IPS-NIHi11 (cell line): ENCODE measurements around the gene SNRK.

ENCODE experiments used
- DNase-seq: peaks from one replicate; pipeline ENCODE4 v3.0.0; 2012; ENCODE audit warnings: mixed read lengths, low spot score

SNRK gene

DNA sequence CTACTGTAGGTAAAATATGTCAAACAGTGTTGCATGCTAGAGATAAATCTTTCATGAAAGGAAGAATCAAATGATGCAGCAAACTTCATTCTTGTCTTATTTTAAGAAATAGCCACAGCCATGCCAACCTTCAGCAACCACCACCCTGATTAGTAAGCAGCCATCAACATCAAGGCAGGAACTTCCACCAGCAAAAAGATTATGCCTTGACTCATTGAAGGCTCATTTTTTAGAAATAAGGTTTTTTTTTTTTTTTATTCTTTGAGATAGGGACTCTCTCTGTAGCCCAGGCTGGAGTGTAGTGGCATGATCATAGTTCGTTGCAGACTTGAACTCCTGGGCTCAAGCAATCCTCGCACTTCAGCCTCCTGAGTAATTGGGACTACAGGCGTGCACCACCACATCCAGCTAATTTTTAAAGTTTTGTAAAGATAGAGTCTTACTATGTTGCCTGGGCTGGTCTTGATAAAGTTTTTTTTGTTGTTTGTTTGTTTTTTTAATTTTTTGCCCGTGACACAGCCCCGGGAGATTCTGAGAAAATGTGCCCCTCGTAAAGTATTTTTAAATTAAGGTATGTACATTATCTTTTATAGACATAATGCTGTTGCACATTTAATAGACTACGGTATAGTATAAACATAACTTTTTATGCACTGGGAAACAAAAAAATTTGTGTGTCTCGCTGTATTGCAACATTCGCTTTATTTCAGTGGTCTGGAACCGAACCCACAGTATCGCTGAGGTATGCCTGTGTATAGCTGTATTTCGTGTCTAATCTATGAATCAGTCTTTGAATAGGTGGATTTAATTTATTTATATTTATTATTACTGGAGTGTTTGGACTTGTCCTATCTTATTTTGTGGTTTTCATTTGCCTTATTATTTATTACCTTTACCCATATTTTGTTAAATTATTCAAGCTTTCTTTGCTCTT, 23.3 kb downstream of the SNRK start:
- DNase-seq = no peak

DNA sequence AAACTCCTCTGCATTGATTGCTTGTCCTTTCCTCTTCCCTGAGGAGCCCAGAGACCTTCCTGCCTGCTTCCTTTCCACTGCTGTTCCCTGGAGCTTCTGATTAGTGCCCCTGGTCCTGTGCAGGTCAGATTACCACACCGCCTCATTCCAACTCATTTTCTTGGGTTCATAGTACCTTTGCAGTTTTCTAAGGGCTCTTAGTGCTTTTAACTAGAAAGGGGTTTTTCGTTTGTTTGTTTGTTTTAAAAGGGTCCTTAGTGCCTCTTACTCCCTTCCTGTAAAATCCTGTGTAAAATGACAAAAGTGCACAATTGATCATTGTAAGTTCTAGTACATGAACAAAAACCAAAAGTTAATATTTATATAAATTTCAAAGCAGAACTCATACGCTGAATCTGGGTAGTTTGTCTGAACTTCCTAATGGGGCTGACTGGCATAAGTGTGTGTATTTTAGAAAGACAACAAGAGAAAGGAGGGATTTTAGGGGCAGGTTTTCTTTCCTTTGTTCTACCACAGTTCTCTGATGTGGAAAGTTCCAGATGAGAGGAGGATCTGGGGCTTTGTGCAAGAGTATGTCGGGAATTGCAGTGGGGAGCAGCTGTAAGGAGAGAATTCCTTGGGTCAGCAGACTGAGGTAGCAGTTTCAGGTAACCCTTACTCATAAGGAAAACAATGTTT, 30.6 kb downstream of the SNRK start:
- DNase-seq = peak; percentile 23

DNA sequence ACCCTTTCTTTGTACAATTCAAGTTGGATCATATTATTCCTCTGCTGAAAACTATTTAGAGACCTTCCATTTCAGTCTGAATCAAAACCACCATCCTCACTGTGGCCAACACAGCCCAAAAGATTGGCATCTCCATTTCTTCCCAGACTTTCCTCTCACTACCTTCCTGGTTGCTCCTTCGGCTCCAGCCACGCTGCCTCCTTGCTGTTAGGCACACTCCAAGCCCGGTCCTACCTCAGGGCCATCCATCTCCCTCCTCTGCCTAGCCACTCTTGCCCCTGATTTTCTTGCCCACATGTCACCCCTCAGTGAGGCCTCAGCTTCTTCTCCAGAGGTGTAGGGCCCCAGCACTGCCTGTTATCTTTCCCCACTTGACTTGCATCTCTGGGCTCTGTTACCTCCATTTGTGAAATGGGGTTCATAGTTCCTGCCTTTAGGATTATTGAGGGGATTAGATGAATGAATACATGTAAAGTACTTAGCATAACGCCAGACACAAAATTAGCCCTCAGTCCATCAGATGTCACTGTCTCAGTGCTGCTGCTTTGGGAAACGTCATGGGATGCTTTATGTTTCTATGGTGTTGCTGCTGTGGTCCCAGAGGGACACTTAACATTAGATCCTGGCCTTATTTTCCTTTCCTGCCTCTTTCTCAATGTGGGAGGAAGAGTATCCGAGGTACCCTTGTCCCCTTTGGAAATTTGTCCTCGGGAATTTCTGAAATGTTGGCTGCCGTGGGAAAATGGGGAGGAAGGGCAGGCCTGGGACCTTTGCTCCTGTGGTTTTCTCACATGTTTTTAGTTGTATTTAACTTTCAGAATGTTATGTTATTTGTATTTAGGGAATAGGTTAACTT, 31.3 kb downstream of the SNRK start:
- no peak for DNase-seq

DNA sequence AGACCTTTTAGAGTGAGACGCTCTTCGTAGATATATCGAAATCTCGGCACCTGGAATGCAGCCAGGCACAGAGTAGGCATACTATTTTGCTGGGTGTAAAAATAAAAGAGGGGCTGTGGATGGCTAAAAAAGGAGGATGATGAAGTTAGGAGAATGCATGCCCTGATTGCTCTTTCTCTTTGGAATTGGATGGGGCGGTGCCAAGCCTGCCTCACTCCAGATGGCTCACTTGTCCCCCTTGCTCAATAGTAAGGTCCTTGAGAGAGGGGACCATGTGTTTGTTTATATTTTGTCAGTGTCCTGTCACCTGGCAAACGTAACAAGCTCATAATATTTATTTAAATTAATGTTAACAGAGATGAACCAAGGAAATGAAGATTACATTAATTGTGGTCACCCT, 33.0 kb downstream of the SNRK start:
- DNase-seq = no peak

DNA sequence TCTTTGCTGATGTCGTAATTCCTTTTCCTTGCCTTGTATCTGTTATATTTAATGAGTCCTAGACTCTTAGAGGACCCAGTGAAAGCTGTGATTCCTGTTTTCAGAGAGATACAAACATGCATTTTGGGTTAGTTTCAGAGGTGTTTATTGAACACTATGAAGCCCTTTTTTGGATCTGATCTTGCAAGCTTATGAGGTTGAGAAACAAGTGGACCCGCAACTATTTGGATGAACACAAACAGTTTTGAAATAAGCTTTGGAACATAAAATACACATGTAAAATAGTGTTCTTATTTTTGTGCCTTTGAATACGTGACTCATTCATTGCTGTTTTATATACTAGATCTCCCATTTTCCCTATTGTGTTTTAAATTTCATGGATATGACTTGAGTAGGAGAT, 33.5 kb downstream of the SNRK start:
- DNase-seq = no peak

DNA sequence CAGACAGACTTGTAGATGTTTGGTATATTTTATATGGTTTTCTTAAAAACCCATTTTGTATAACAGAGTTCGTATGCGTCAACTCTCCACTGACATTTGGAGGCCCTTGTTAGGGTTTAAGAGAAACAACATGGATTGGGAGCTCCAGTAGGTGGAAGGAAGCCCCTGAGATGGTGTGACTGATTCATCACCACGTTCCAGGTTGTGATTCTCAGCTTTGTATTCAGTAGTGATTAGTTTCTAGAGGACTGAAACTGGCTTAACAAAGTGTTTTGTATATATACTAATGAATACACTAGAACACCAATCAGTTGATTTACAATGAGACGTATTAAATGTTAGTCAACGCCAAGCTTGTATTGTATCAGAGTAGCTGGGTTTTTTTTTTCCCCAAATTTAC, 33.9 kb downstream of the SNRK start:
- no peak for DNase-seq

DNA sequence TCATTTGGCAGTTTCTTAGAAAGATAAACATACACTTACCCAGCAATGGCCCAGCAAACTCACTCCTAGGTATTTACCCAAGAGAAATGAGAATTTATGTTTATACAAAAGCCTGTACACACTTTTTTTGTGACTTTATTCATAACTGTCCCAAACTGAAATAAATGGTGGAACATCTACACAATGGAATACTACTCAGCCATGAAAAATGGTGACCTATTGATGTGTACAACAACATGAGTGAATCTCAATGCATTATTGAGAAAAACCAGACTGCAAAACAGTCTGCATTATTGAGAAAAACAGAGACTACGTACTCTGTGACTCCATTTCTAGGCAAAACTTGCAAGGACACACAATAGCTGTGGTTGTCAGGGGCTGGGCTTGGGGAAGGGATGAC, 37.2 kb downstream of the SNRK start:
- no peak for DNase-seq

DNA sequence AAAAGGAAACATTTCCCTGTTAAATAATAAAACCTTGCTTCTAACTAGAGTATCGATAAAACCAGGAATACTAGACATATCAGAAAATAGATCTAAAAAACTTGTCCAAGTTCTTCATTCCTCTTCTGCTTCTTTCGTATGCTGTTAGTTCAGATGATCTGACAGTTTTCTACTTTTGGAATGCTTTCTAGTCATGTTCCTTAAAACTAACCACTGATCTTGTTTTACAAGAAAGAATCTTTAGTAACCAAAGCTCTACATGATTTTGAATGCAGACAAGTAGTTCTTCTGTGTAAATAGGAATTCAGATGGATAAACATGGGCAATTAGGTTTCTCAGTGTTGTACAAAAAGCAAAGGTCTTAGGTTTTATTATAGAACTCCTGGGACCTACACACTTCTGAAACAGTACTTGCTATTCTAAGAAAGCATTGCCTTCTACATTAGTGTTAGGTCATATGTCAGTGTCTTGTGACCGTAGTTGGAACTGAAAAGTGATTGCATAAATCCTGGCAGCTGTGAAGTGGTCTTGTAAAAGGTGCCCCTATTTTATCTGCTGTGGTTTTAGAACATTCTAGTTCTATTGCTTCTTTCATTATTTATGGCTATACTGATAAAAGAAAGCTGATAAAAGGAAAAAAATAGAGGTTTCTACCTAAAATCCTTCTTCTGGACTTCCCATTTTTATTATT, 40.7 kb downstream of the SNRK start:
- no peak for DNase-seq

DNA sequence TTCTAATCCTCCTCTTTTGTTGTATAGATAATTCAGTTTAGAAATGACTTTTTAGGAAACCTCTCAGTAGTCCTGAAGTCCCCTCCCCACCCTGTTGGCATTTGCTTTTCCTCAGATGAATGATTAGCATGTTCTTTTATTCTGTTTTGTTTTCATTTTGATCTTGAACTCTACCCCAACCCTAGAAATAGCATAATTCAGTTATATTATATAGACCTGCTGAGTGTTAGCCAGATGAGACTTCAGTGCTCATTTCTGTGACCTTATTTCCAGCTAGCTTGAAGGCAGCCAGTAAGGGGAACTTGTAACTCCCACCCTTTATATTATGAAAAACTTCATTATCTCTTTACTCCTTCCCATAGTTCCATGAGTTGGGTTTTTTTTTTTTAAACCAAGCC, 41.2 kb downstream of the SNRK start:
- no peak for DNase-seq

DNA sequence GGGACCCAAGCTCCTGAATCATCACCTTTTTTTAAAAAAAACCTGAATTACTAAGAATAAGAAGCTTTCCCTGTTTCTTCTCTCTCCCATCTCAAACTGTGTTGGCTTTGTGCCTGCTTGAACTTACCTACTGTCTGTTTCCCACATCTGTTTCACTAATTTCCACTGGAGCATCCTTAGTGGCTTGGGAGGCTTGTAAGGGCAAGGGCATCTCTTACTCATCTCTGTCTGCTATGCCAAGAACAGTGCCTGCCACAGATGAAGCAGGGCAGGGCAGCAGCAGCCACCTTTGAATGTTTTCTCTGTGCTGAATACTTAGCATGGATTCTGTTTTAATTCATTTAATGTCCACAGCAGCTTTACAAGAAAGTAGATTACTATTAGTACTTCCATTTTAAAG, 42.3 kb downstream of the SNRK start:
- DNase-seq = no peak

DNA sequence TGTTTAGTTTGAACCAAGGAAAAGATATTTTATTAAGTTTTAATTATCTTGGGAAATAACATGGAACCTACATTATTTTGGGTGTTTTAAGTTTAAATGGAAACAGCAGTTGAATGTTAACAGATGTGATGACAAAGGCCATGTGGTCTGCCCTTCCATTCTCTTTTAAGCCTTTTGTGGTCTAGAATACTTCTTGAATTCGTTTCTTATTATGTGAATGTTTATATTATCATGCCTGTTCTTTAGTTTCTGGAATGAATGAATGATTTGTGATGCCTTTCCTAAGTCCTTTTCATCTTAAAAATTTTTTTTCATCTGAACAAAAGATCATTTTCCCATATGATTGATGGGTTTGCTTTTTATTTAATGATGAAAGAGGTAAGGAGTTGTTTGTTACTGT, 44.6 kb downstream of the SNRK start:
- no peak for DNase-seq

DNA sequence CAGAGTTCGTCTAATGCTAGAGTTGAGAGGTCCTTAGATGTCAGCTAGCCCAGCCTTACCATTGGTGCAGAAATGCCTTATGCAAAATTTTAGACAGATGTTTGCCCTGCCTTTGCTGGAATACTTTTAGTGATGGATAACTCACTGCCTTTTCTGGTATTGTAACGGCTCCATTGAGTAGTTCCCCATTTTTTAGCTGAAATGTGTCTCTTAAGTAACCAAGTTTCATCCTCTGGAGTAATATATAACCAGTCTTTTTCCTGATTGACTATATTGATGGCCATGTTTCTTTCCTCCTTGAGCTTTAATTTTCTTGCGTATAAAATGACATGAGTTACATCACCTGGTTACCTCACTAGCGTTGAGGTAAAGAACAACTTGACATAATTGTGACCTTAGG, 45.0 kb downstream of the SNRK start:
- no peak for DNase-seq

DNA sequence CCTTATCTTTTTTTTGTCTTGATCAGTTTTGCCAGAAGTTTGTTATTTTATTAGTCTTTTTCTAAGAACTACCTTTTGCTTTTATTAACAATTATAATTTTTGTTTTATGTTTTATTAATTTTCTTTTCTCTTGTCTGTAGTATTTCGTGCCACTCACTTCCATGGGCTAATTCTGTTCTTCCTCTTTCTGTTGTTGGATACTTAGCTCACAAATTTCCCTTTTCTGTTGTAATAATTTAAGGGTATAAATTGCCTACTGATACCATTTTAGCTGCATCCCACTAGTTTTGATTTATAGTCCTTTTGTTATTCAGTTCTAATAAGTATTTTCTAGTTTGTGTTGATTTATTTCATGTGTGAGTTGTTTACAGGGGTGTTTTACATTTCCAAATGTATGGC, 48.6 kb downstream of the SNRK start:
- DNase-seq = no peak

DNA sequence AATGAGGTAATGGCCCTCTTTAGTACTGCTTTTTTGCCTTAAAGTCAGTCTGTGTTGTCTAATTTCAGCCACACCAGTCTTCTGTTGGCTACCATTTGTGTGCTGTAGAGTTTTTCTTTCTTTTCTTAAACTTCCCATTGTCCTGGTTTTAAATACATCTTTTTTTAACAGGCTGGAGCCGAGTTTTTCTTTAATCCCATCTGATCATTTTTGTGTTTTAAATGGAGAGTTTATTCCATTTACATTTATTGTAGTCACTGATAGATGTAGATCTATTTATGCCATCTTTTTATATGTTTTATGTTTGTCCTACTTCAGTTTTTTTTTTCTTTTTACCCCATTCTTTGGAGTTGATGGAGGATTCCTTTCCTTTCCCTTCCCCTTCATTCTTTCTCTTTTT, 49.5 kb downstream of the SNRK start:
- no peak for DNase-seq

DNA sequence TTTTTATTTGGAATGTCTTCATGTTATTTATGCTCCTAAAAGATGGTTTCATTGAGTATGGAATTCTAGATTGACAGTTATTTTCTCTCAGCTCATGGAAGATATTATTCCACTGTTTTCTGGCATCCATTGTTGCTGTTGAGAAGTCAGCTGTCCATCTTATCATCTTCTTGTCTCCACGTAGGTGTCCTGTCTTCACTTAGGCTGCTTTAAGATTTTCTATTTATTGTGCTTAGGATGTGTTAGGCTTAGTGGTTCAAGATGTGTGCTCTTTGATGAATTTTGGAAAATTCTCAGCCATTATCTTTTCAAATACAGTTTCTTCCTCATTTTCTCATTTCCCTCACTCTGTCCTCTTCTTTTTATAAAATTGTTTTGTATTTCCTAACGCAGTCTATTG, 52.0 kb downstream of the SNRK start:
- no peak for DNase-seq

DNA sequence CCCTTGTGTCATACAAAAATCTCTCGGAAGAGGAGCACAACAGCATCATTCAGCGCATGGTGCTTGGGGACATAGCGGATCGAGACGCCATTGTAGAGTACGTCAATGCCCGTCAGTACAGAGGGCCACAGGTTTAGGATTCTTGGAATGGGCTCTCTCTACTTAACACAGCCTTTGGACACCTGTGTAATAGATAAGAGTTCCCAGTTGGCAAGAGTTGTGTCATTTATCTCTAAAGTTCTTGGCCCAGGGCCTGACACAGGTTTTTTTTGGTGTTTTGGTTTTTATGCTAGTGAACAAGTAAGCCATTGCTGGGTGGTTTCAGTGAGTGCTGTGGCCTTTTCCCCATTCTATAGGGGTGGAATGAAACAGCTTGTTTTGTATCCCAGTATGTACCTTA, 54.1 kb downstream of the SNRK start:
- no peak for DNase-seq

DNA sequence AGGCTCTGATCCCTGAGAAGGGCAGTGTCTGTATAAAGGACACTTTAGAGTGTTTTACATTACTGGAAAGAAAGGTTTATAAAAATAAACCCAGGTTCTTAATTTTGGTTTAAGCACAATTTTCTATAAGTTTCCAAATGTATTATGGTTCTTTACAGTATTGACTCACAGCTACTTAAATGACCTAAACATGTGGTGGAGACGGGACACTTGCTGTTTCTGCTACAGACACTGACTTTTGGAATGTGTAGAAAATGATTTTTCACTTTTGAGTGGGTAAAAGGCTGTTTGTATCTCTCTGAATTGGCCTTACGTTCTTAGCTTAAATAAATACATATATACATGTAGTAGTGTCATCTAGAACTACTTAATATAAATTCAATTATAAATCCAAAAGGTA, 55.4 kb downstream of the SNRK start:
- no peak for DNase-seq

DNA sequence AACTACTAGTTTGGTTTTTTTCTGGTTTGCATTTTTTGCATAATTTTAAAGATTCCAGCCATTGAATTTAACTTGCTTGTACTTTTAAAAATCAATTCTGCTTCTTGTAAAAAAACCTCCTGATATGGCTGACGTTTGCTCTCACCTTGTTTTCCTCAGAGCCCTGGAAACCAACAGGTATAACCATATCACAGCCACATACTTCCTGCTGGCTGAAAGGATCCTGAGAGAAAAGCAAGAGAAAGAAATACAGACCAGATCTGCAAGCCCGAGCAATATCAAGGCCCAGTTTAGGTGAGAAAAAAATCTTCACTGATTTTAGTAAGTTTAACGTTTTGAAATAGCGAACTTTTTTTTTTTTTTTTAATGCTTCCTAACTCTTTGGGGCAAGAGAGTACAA, 56.8 kb downstream of the SNRK start:
- no peak for DNase-seq

DNA sequence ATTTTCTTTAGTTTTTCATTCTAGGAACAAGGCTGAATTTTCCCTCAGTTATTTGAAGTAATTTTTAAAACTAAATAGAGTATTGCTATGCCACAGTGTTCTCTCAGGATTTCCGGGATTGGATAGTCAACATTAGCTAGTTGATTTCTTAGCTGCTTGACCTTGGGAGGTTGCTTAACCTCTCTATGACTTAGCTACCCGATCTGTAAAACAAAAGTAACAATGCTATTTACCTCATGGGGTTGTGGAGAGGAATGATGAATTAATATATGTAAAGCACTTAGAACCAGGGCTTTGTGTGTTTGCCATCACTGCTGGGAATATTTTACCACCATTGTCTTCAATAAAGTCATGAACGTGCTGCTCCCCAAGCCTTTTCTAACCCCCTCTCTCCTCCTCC, 57.5 kb downstream of the SNRK start:
- no peak for DNase-seq

DNA sequence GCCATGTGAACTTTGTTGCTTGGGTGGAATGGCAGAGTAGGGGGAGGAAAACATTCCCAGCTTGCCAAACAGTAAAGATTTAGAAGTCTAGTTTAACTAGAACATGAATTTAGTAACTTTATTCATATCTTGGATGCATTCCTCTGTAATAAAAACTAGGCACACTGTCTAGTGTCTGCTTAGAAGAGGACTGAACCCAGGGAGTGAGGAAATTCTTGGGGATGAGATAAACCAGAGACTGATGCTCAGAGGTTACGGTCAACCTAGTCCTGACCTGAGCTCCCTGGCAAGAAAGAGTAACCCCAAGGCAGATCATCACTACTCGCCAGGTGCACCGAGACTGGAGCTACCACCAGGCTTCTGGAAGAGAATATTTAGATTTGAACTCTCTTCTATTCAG, 58.2 kb downstream of the SNRK start:
- DNase-seq = no peak

DNA sequence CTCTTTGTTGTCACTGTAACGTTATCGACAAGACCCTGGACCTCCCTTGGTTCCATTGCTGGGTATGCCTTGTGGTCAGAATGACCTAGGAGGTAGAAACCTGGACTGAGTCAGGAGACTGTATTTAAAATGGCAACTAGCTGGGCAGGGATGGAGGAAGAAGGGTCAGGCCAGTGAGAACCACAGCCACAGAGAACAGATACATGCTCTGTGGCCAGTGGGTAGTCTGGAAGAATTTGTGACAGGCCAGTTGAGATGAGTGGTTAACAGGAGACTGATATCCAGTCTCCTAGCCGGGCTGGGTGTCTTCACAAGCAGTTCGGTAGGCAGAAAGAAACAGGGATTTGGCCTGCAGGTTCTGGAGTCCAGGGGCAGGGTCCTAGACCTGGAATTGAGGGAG, 58.9 kb downstream of the SNRK start:
- DNase-seq = no peak

DNA sequence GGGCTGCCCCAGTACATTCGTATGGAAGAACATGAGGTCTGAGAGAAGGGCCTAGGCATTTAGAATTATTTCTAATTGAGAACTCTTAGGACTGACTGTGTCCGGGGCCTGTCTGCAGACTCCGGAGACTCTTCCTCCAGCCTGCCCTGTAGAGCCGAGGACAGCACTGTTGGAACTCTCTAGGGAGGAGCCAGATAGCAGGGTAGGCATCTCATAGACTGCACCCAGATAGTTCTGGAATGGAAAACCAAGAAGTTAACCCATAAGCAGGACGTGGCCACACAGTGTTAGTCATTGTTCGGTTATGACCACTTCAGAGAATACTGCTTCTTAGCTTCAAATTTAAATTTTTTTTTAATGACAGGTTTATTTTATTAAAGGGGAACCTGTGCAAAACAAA, 59.5 kb downstream of the SNRK start:
- no peak for DNase-seq
